ENCODE data around the gene CCDC120. TPM values are rescaled to one million over a fixed set of nuclear protein-coding genes. Genes with fewer than 3 reads are reported as not detected.
A peak's percentile ranks its signal among the peaks of the same experiment; 100 is the strongest.

CCDC120 gene
- total and polyA plus RNA-seq, 9 of the 15 experiments (the other 6 are each of a cell fraction or from before 2014, with no cell fraction given): 0.13 to 3.6 (median 0.54) TPM

GRCh38 chrX:49061490-49061889 lies 2.7 kb downstream of the CCDC120 start:
- H3K27me3 ChIP-seq (ENCODE audit: control insufficient read depth in 2 of 2, insufficient read depth in 2 of 2, low read length in 2 of 2): no peaks in the 10 kb centered on the region
- peaks cover 0 to 17% of the 10 kb centered on the region in 2 experiments; a peak in 3 of 5 replicates for H3K4me1 ChIP-seq (replicated peaks in 1 of 2; ENCODE audit: control insufficient read depth in 2 of 2, insufficient read depth in 2 of 2, low read length in 2 of 2)
- TF ChIP-seq PATZ1 (CRISPR knock-in tag; IDR thresholded peaks at IDR 0.05; ENCODE audit: borderline replicate concordance): no peak
- TF ChIP-seq, protein P1, sequence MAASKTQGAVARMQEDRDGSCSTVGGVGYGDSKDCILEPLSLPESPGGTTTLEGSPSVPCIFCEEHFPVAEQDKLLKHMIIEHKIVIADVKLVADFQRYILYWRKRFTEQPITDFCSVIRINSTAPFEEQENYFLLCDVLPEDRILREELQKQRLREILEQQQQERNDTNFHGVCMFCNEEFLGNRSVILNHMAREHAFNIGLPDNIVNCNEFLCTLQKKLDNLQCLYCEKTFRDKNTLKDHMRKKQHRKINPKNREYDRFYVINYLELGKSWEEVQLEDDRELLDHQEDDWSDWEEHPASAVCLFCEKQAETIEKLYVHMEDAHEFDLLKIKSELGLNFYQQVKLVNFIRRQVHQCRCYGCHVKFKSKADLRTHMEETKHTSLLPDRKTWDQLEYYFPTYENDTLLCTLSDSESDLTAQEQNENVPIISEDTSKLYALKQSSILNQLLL (CRISPR knock-in tag; IDR thresholded peaks at IDR 0.05; ENCODE audit: borderline replicate concordance): no peak
- peak; percentile 35 for TF ChIP-seq RBM25 (IDR thresholded peaks at IDR 0.05; ENCODE audit: low read depth, low read length, severe bottlenecking)
- no peak for TF ChIP-seq ZNF785 (CRISPR knock-in tag; IDR thresholded peaks at IDR 0.05)
- ChIA-PET POLR2A (interaction anchor here (1.6 kb wide), 1 partner anchor 59 kb away, joined by 4 read pairs; the partner anchor contains the start of gene GRIPAP1), CTCF (ENCODE audit: low intra/inter-chr PET ratio) (no interaction called here)
- ATAC-seq: no peak
- WGBS (ENCODE audit: insufficient coverage, low coverage, missing lambda C conversion rate): 60% methylated on average over 7 of the region's 7 CpGs
- in situ Hi-C loops (cut with MboI): no loop called here
- no peak for DNase-seq (ENCODE audit: extremely low read depth in 1 of 4, low spot score in 3 of 4)
- intact Hi-C loops (cut with micrococcal nuclease): no loop called here
- H3K4me2 ChIP-seq (ENCODE audit: insufficient read depth, low read length): no peak overlapping the region
- FAIRE-seq: no peak
- H3K79me2 ChIP-seq (ENCODE audit: control insufficient read depth, insufficient read depth, low read length): no peaks in the 10 kb centered on the region
- no TSS peak for BruUV-seq (replicated peaks)
- H3K9ac ChIP-seq (ENCODE audit: insufficient read depth in 1 of 2, low read depth in 2 of 2, low read length in 2 of 2): no peak overlapping the region
- H3K36me3 ChIP-seq (ENCODE audit: control insufficient read depth, insufficient read depth, low read length): no peaks in the 10 kb centered on the region
- H3K9me3 ChIP-seq (replicated peaks; ENCODE audit: control insufficient read depth, insufficient read depth, low read depth, low read length): no peaks in the 10 kb centered on the region
- H4K20me1 ChIP-seq (replicated peaks; ENCODE audit: control insufficient read depth, insufficient read depth, low read length): no peaks in the 10 kb centered on the region
- H3K9me1 ChIP-seq (ENCODE audit: control insufficient read depth, insufficient read depth, low read length): no peaks in the 10 kb centered on the region
- H3K4me3 ChIP-seq: no peak overlapping the region
- no peak overlapping the region for H3K27ac ChIP-seq (ENCODE audit: extremely low read depth, low read depth, low read length)
- no peak overlapping the region for H2AFZ ChIP-seq (ENCODE audit: low read depth, low read length)
